Left hindlimb (tissue), 1 donor: ENCODE data around the gene STAC3.

ENCODE experiments used
- DNase-seq: peaks from one replicate; pipeline ENCODE4 v3.0.0-alpha.2; 2018

Gene STAC3

GRCh38 chr12:57210461-57210860 is 40.5 kb downstream of the STAC3 start:
- no peak for DNase-seq

DNA sequence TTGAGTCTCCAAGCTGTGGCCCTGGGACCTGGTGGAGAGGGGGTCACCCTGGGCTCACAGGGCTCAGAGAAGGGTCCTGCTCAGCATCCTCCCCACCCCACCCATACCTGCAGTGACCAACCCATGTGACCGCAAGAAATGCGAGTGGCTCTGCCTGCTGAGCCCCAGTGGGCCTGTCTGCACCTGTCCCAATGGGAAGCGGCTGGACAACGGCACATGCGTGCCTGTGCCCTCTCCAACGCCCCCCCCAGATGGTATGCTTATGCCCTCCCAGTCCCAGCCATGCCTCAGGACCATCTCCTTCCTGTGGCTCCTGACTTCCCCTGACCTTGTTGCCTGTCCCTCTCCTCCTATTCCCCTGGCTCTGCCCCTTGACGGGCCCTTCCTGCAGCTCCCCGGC is 41.1 kb downstream of the STAC3 start:
- no peak for DNase-seq

DNA sequence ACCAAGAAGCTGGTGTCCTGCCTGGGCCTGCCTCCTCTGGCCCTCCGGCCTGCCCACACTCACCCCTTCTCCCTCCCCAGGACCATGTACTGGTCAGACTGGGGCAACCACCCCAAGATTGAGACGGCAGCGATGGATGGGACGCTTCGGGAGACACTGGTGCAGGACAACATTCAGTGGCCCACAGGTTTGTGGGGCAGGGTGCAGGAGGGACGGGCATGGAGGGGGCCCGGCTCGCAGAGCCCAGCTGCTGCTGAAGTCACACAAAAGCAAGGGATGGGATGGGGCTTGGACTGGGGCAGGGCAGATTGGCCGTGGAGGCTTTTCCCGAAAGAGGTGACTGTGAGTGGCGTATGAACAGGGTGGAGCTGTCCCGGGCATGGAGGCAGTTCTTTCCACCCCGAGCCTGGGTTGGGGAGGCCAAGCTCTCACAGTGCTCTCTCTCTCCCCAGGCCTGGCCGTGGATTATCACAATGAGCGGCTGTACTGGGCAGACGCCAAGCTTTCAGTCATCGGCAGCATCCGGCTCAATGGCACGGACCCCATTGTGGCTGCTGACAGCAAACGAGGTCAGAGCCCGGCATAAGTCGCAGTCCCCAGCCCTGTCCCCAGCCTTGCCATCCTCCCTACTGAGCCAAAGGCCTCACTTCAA is 42.2 kb downstream of the STAC3 start:
- DNase-seq: no peak

DNA sequence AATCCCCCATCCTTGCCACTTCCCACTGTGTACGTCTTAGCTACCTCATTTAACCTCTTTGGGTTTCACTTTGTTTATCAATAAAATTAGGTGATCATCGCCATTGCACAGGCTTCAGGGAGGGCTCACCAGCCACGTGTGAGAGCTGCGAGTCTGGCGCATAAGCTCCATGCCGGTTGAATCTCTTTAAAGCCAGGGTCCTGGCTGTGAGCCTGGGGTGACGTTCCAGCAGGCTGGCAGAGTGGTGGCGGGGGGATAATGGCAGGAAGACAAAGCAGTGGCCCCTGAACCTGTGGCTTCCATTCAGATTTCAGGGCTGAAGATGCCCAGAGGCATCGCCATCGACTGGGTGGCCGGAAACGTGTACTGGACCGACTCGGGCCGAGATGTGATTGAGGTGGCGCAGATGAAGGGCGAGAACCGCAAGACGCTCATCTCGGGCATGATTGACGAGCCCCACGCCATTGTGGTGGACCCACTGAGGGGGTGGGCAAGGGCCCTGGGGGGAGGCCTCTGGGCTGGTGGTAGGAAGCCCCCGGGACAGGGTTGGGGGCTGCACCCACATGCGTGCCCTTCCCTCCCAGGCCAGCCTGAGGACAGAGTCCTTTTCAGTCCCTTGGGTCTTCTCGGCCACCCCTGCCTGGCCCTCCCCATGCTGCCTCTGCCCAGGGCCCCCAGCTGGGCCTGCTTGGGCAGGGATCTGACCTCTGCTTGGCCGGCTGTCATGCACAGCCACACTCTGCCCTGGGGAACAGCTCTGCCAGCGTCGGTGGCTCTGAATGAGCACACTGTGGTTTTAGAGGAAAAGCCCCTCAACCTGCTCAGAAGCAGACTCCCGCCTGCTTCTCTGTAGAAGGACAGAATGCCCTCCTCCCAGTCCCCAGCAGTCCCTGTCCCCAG is 43.0 kb downstream of the STAC3 start:
- DNase-seq: no peak

DNA sequence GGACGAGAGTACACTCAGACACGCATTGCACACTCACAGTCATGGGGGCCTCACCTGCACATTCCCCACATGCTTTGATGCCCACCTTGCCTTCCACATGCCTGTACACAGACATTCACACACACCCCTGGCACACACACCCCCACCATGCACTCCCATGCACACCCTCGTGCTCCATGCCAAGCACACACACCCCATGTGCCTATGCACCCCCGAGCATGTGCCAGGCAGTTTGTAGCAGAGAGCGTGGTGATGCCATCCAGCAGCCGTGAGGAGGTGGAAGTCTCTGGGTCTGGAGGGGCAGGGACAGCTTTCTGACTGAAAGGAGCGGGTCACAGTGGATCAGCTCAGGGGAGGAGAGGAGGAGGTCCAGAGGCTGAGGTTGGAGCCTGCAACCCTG is 45.1 kb downstream of the STAC3 start:
- DNase-seq: no peak

GRCh38 chr12:57205186-57205585 is 45.8 kb downstream of the STAC3 start:
- DNase-seq: no peak

DNA sequence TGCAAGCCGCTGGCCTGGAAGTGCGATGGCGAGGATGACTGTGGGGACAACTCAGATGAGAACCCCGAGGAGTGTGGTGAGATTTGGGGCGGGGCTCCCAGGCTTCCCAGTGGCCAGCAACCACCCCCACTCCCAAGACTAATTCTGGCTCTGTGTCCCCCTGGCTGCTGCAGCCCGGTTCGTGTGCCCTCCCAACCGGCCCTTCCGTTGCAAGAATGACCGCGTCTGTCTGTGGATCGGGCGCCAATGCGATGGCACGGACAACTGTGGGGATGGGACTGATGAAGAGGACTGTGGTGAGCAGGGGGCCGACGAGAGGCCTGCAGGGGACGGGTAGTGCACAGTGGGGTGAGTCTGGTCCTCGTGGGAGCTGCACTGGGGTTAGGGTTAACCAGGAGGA is 46.5 kb downstream of the STAC3 start:
- DNase-seq: no peak

DNA sequence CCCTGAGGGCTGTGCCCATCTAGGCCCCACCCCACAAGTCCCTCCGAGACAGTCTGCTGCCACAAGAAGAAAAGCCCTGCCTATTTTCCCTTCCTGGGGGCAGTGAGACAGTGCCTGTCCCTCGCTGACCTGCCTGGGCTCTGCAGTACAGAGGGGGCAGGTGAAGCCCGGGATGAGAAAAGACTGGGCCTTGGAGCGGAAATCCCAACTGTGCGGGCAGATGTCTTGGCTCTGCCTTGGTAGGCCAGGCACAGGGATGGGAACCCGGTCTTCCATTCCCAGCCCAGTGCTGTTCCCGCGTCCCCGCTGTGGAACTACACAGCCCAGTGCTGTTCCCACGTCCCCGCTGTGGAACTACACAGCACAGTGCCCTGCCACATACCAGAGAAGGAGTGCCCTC is 47.2 kb downstream of the STAC3 start:
- no peak for DNase-seq

DNA sequence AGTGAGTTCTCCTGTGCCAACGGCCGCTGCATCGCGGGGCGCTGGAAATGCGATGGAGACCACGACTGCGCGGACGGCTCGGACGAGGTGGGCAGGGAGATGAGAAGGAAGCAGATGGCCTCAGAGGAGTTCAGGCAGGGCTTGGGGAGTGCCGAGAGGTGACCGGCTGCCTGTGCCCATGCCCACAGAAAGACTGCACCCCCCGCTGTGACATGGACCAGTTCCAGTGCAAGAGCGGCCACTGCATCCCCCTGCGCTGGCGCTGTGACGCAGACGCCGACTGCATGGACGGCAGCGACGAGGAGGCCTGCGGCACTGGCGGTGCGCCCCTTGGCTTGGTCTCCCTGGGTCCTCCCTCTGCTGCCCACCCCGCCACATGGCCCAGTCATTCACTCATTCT is 47.8 kb downstream of the STAC3 start:
- DNase-seq: no peak

GRCh38 chr12:57202321-57202720 is 48.7 kb downstream of the STAC3 start:
- no peak for DNase-seq

DNA sequence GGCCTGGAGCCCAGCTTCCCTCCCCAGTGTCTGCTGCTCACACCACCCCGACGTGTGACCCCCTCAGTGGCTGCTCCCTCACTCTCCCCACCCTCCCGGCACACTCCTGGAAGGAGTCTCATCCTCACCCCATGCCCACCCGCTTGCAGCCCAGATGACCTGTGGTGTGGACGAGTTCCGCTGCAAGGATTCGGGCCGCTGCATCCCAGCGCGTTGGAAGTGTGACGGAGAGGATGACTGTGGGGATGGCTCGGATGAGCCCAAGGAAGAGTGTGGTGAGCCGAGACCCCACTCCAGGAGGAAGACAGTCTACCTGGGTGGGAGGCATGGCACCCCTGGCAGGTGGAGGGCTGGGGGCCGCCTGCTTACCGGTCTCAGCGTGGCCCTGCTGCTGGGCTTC is 49.4 kb downstream of the STAC3 start:
- no peak for DNase-seq

DNA sequence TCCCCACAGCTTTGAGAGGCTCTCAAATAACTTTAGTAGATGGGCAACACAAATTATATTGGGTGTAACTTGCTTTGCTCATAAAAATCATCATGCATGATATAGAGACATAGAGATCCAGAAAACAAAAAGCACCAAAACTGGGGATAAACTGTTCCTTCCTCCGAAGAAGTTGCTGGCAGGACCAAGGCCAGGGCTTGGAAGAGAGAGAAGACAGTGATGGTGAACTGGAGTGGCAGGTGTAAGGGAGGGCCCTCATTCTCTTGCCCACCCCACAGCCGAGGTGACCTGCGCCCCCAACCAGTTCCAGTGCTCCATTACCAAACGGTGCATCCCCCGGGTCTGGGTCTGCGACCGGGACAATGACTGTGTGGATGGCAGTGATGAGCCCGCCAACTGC is 49.8 kb downstream of the STAC3 start:
- no peak for DNase-seq

GRCh38 chr12:57200497-57200896 is 50.5 kb downstream of the STAC3 start:
- DNase-seq: no peak

GRCh38 chr12:57199191-57199590 is 51.8 kb downstream of the STAC3 start:
- DNase-seq: no peak

DNA sequence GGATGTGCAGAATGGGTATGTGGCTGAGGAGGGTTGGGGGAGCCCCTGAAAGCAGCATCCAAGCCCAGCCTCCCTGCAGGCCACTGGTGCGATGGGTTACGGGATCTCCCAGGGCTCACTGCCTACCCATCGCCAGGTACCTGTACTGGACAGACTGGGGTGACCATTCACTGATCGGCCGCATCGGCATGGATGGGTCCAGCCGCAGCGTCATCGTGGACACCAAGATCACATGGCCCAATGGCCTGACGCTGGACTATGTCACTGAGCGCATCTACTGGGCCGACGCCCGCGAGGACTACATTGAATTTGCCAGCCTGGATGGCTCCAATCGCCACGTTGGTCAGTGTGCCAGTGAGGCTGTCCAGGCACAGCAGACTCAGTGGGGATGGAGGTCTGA is 52.7 kb downstream of the STAC3 start:
- DNase-seq: no peak

DNA sequence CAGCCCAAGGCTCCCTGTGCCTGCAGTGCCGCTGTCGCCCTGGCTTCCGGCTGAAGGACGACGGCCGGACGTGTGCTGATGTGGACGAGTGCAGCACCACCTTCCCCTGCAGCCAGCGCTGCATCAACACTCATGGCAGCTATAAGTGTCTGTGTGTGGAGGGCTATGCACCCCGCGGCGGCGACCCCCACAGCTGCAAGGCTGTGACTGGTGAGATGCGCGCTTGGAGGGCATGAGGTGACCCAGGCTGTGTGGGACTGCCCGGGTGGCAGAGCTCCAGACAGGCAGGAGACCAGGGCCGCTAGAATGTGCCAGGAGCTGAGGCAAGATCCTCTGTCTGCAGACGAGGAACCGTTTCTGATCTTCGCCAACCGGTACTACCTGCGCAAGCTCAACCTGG is 54.0 kb downstream of the STAC3 start:
- DNase-seq: no peak

DNA sequence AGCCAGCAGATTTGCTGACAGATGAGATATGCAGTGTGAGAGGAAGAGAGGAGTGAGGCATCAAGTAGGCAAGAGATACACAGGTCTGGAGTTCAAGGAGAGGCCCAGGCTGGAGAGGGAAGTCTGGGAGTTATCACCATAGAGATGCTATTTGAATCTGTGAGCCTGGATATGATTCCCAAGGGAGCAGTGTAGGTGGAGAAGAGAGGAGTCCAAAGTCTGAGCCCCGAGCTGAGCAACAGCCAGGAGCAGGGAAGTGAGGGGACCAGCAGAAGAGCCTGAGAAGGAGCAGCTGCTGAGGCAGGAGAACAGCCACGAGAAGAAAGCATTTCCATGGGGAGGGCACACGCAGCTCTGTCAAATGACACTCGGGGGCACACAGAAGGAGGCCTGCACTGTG is 54.5 kb downstream of the STAC3 start:
- no peak for DNase-seq

DNA sequence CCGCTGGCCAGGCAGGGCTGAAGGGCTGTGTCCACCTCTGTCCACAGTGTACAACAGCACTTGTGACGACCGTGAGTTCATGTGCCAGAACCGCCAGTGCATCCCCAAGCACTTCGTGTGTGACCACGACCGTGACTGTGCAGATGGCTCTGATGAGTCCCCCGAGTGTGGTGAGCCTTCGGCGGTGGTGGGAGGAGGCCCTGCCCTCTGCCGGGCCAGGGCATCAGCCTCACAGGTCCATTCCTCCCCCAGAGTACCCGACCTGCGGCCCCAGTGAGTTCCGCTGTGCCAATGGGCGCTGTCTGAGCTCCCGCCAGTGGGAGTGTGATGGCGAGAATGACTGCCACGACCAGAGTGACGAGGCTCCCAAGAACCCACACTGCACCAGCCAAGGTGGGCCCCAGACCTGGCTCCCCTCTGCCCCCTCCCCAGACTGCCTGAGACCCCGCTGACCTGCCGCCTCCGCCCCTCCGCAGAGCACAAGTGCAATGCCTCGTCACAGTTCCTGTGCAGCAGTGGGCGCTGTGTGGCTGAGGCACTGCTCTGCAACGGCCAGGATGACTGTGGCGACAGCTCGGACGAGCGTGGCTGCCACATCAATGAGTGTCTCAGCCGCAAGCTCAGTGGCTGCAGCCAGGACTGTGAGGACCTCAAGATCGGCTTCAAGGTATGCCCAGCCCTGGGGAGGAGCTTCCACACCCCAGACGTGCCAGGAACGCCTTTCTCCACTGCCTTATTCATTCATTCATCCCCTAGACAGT is 55.2 kb downstream of the STAC3 start:
- no peak for DNase-seq

DNA sequence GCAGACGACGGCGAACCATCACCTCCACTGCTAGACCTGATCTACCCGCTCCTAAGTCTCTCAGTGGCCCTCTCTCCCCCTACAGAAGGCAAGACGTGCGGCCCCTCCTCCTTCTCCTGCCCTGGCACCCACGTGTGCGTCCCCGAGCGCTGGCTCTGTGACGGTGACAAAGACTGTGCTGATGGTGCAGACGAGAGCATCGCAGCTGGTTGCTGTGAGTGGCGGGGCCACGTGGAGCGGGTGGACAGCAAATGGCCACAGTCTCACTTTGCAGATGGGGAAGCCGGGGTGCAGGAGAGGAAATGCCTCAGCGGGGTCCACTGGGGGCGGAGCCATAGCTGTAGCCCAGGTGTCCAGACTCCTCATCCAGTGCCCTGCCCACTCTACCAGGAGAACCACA is 55.8 kb downstream of the STAC3 start:
- DNase-seq: no peak

GRCh38 chr12:57194253-57194652 is 56.7 kb downstream of the STAC3 start:
- DNase-seq: no peak

GRCh38 chr12:57193706-57194245 is 57.2 kb downstream of the STAC3 start:
- DNase-seq: no peak
